Central memory CD8-positive, alpha-beta T cell (primary cell): ENCODE data around the gene ARHGEF4.

Experiments
- ATAC-seq: fragments of 150-1000 bp; cut with Tn5 transposase; replicated peaks from 2 replicates; pipeline ENCODE4 v1.10.0; 2022; ENCODE audit warnings: mild to moderate bottlenecking, moderate FRiP score, moderate number of reproducible peaks; ENCODE audit not compliant: poor library complexity, severe bottlenecking; ENCODE audit errors: extremely low read depth
- DNase-seq, 2 donors: peaks; one replicate each; pipeline ENCODE4 v3.0.0; 2021; ENCODE audit warnings: low spot score in 2 of 2
- H3K27ac Mint-ChIP-seq: one replicate; pipeline ENCODE4 v1.8.0; 2022; ENCODE audit warnings: low read depth, mild to moderate bottlenecking, moderate library complexity, mixed read lengths
- H3K27me3 Mint-ChIP-seq: one replicate; pipeline ENCODE4 v1.8.0; 2022; ENCODE audit warnings: mixed read lengths
- H3K36me3 Mint-ChIP-seq: one replicate; pipeline ENCODE4 v1.8.0; 2022; ENCODE audit warnings: mild to moderate bottlenecking, moderate library complexity, mixed read lengths; ENCODE audit not compliant: insufficient read depth
- H3K4me1 Mint-ChIP-seq: one replicate; pipeline ENCODE4 v1.8.0; 2022; ENCODE audit warnings: mixed read lengths
- H3K4me3 Mint-ChIP-seq: one replicate; pipeline ENCODE4 v1.8.0; 2022; ENCODE audit warnings: mild to moderate bottlenecking, moderate library complexity, mixed read lengths
- H3K9me3 Mint-ChIP-seq: one replicate; pipeline ENCODE4 v1.8.0; 2022; ENCODE audit warnings: mixed read lengths

Gene ARHGEF4

DNA sequence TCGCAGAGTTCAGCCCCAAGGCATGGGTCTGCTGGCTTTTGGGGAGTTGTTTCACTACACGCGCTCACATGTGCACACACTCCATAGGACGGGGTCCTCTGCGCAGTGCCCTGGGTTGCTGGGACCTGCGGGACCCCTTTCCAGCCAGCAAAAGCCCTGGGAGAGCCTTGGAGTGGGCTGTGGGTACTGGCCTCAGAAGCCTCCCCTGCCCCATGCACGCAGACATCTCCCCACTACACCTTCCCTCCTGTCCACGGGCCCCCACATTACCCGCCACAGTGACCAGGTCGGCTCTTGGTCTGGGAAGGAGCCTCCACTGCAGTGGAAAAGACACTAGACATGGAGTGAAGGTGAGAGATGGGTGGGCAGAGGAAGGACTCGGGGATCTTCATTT lies 208.0 kb downstream of the ARHGEF4 start:
- Mint-ChIP-seq H3K27ac (no peak overlapping the region), H3K9me3 (no peaks in the 10 kb centered on the region), H3K27me3 (no peaks in the 10 kb centered on the region), H3K4me1 (peaks cover 38% of the 10 kb centered on the region), H3K36me3 (peaks cover 21% of the 10 kb centered on the region), H3K4me3 (no peak overlapping the region)
- ATAC-seq: no peak
- DNase-seq: no peak

DNA sequence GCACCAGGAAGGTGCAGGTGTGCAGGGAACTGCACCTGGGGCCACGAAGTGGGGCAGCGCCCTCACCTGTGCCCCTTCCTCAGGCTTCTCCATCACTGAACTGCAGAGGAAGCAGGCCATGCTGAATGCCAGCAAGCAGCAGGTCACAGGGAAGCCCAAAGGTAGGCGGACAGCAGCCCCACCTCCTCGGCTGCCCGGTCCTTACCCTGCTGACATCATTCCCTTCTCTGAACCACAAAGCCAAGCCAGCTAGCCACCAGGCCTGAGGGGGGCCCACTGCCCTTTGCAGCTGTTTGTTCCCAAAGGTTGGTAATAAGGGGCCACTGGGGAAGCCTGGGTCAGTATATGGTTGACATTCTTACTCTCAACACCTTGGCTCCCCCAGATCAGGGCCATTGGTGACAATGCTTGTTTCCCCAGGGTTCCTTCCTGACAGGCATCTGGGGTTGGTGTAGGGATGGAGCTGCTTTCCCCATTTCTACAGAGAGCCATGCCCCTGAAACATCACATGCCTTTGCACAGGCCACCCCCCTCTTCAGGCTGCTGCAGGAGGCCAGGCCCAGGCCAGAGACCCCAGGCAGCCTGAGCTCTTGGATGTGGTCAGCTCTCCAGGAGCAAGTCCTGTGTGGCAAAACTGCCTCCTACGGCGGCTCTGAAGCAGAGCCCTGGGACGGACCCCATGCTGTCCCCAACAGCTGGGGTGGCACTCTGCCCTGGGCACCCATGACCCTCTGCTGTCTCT lies 208.7 kb downstream of the ARHGEF4 start:
- no peaks in the 10 kb centered on the region for H3K27me3 Mint-ChIP-seq
- H3K36me3 Mint-ChIP-seq: peaks cover 27% of the 10 kb centered on the region
- no peak overlapping the region for H3K4me3 Mint-ChIP-seq
- no peak overlapping the region for H3K27ac Mint-ChIP-seq
- no peak for ATAC-seq
- H3K9me3 Mint-ChIP-seq: no peaks in the 10 kb centered on the region
- H3K4me1 Mint-ChIP-seq: peaks cover 32% of the 10 kb centered on the region
- no peak for DNase-seq

DNA sequence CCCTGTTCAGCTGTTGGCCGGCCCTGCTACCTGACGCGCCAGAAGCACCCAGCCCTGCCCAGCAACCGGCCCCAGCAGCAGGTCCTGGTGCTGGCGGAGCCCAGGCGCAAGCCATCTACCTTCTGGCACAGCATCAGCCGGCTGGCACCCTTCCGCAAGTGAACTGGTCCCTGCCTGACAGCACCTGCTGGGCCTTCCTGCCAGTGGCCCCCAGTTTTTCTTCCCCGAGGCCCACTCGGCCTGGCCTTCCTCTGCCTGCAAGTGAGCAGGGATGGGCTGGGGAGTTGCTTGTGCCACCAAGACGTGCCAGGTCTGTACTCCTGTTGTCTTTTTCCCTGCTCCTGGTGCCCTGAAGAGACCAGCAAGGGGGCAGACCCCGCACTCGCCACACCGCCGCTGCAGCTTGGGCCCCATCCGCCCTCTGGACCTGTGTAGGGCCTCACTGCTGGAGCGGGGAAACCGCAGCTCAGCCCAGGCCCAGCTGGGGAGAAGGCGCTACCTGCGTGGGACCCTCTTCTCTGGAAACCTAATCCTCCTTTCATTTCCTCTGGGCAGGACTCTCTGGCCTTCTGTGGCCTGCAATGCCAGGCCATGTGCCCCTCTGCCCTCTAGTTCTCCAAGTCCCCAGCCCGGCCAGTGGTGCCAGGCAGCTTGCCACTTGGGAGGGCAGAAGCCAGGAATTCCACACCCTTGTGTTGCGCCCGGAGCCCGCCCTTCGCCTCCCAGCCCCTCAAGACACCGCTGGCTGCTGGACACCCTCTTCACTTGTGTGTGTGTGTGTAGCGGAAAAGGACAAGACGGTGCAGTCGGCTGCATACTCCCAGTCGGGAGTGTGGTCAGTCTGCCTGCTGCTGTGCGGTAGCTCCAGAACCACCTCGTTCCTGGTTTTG lies 209.6 kb downstream of the ARHGEF4 start:
- H3K4me1 Mint-ChIP-seq: peaks cover 25% of the 10 kb centered on the region
- H3K27ac Mint-ChIP-seq: no peak overlapping the region
- DNase-seq (no peak), ATAC-seq (no peak)
- peaks cover 31% of the 10 kb centered on the region for H3K36me3 Mint-ChIP-seq
- no peaks in the 10 kb centered on the region for H3K27me3 Mint-ChIP-seq
- H3K9me3 Mint-ChIP-seq: no peaks in the 10 kb centered on the region
- H3K4me3 Mint-ChIP-seq: no peak overlapping the region

DNA sequence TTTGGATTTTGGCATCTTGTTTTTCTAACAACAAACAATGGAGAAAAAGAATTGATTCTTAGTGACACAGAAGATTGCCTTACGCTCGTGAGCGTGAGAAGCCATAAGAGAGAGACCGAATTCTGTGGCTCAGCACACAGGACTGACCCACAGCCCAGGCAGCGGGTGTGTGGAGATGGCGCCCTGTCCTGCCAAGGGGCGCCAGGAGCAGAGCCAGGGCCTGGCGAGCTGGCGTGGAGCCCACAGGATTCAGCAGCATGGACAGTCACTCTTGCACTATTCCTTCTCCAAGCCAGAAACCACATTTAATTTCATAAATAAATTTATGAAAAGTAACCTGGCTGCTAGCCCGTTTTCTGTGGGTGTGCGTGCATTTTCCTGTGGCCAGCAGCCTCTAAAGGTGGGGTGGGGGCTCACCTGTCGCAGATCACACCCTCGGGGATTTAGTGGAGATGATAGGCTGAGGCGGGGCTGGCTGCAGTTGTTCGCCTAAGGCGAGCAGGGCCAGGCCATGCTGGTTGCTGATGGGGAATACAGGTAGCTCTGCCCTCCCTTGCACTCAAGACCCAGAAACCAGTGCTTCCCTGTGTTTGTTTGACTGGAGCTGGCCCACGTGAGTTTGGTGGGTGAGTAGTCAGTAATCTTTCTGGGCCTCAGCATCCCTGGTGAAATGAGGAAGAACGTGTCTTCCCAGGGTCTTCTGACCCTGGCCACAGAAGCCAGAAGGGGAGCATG lies 210.4 kb downstream of the ARHGEF4 start:
- Mint-ChIP-seq H3K4me3 (no peak overlapping the region), H3K27ac (peak overlapping the region; percentile 78), H3K36me3 (peaks cover 39% of the 10 kb centered on the region), H3K4me1 (peaks cover 23% of the 10 kb centered on the region), H3K27me3 (no peaks in the 10 kb centered on the region), H3K9me3 (no peaks in the 10 kb centered on the region)
- ATAC-seq: no peak
- DNase-seq: no peak

GRCh38 chr2:131047920-131048560 lies 211.3 kb downstream of the ARHGEF4 start:
- Mint-ChIP-seq H3K36me3 (peaks cover 46% of the 10 kb centered on the region), H3K4me1 (peaks cover 28% of the 10 kb centered on the region), H3K27me3 (no peaks in the 10 kb centered on the region), H3K9me3 (no peaks in the 10 kb centered on the region), H3K4me3 (no peak overlapping the region), H3K27ac (peak overlapping the region; percentile 78)
- ATAC-seq (no peak), DNase-seq (no peak)

DNA sequence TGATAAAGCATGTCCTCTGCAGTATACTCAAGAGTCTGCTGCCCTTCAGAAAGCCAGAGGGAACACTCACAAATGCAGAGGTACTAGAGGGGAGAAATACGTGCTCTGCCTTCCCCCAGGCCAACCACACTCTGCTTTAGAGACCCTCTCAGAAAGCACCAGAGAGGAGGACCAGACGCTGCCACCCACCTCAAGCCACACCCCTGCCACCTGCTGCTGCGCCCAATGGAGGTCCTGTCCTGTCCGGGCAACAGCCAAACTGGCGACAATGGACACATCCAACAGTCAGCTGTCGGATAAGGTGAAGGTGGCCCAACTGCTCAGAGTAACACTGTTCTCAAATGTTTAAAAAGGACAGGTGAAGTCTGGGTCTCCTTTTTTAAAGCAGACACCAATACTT lies 211.9 kb downstream of the ARHGEF4 start:
- peak overlapping the region; percentile 78 for H3K27ac Mint-ChIP-seq
- no peak for ATAC-seq
- peaks cover 52% of the 10 kb centered on the region for H3K36me3 Mint-ChIP-seq
- no peaks in the 10 kb centered on the region for H3K9me3 Mint-ChIP-seq
- no peaks in the 10 kb centered on the region for H3K27me3 Mint-ChIP-seq
- DNase-seq: no peak
- H3K4me1 Mint-ChIP-seq: peaks cover 32% of the 10 kb centered on the region
- H3K4me3 Mint-ChIP-seq: no peak overlapping the region

DNA sequence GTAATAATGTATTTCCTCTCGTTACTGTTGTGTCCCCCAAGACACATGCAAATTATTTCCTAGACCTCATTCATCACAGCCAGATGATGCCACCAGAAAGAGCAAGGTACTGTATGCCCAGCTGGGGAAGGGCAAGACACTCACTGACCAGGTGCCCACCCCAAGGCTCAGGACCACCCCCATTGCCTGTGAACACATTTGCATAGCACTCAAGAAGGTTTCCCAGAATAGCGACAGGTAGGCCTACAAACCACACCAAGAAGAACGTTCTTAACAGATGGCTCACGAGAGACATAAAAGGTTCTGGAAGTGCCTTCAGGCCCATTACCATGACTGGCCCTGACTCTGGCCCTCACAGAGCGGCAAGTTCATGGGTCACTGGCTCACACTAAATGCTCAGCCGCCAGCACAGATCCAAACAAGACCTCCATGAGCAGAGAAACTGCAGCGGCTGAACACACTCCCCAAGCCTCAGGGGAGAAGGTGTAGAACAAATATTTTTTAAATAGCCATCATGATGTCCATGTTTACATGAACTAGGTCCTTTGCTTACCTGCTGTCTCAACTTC lies 212.5 kb downstream of the ARHGEF4 start:
- Mint-ChIP-seq H3K4me3 (no peak overlapping the region), H3K9me3 (no peaks in the 10 kb centered on the region), H3K4me1 (peaks cover 26% of the 10 kb centered on the region), H3K27ac (no peak overlapping the region), H3K27me3 (no peaks in the 10 kb centered on the region), H3K36me3 (peaks cover 55% of the 10 kb centered on the region)
- no peak for ATAC-seq
- DNase-seq: no peak

DNA sequence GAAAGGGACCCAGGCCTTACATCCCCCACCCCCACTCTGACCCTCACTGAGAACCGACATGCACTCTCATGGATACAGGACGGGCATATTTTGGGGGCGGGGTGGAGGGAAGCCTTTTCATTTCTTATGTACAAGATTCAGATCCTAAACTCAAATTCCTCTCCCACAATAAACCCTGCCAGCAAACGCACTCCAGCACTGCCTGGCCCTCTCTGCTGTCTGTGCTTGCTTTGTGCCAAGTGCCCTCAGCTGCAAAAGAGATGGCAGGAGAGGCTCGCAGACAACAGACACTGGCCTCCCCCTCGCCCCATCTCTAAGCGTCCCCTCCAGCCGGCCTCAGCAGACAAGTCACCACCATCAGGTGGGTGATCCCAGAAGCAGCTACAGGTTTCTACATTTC lies 214.2 kb downstream of the ARHGEF4 start:
- Mint-ChIP-seq H3K36me3 (peaks cover 68% of the 10 kb centered on the region), H3K4me1 (peaks cover 33% of the 10 kb centered on the region), H3K27me3 (no peaks in the 10 kb centered on the region), H3K27ac (no peak overlapping the region), H3K9me3 (no peaks in the 10 kb centered on the region), H3K4me3 (no peak overlapping the region)
- DNase-seq (no peak), ATAC-seq (no peak)

DNA sequence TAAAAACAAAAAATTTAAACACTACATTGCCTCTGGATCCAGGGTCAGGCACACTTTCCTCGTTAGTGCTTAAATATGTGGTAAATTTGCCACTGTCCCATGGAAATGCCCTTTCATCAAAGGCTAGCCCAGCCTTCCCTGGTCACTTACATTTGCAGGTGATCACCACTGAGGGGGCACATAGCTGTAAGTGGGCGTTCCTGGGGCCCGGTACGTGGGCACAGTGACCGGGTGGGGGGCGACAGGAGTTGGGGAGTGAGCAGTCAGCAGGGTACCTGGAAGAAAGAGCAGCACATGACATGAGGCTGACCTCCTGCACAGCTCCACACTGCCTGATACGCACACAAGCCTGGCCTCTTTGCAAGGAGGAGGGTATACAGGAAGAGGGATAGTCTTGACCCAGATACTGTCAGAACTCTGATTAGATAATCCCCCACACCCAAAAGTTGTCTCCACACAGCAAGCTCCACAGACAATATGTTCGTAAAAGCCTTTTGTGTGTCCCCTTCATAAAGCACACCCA lies 216.1 kb downstream of the ARHGEF4 start:
- Mint-ChIP-seq H3K9me3 (no peaks in the 10 kb centered on the region), H3K27ac (no peak overlapping the region), H3K4me3 (no peak overlapping the region), H3K36me3 (peaks cover 76% of the 10 kb centered on the region), H3K27me3 (no peaks in the 10 kb centered on the region), H3K4me1 (peaks cover 43% of the 10 kb centered on the region)
- DNase-seq: no peak
- ATAC-seq: no peak

DNA sequence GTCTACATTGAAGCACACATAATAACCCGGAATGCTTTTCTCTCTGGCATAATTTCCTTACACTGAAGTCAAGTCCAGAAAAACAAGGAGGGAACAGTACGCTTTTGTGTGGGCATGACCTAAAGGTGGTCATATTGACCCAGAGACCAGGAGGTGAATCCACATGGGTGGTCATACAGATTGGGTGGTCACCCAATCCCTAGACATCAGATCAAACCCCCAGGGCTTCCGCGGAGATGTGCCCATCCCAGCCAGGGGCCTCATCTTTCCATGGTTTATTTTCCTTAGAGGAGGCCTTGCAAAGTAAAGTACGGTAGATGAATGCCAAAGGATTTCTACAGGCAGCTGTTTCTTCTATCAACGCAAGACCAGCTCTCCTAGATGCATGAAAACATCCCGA lies 217.8 kb downstream of the ARHGEF4 start:
- H3K36me3 Mint-ChIP-seq: peaks cover 73% of the 10 kb centered on the region
- peaks cover 59% of the 10 kb centered on the region for H3K4me1 Mint-ChIP-seq
- H3K4me3 Mint-ChIP-seq: no peak overlapping the region
- DNase-seq (no peak), ATAC-seq (no peak)
- H3K27ac Mint-ChIP-seq: no peak overlapping the region
- no peaks in the 10 kb centered on the region for H3K9me3 Mint-ChIP-seq
- no peaks in the 10 kb centered on the region for H3K27me3 Mint-ChIP-seq

GRCh38 chr2:131055169-131056065 lies 218.7 kb downstream of the ARHGEF4 start:
- Mint-ChIP-seq H3K4me3 (no peak overlapping the region), H3K27ac (peak overlapping the region; percentile 30), H3K9me3 (no peaks in the 10 kb centered on the region), H3K4me1 (peaks cover 61% of the 10 kb centered on the region), H3K36me3 (peaks cover 69% of the 10 kb centered on the region), H3K27me3 (no peaks in the 10 kb centered on the region)
- ATAC-seq (no peak), DNase-seq (no peak)
